Fibroblast of lung (primary cell): ENCODE data around the gene DUSP1.

Experiments used
- EZH2 ChIP-seq: IDR thresholded peaks from 2 replicates; pipeline ENCODE4 v1.5.1; 2012; ENCODE audit warnings: low read length, control low read depth, mild to moderate bottlenecking; ENCODE audit errors: missing control alignments
- TF ChIP-seq, protein P1 (sequence below), 2 donors: IDR thresholded peaks in 1 of 2; conservative IDR thresholded peaks in 1 of 2; 1 replicate in 1 of 2; 2 replicates in 1 of 2; pipeline ENCODE4 v1.5.1; 2011 to 2012; ENCODE audit warnings: low read length in 2 of 2, control low read depth in 1 of 2, inconsistent platforms in 1 of 2, low read depth in 1 of 2, mild to moderate bottlenecking in 1 of 2

DNA sequence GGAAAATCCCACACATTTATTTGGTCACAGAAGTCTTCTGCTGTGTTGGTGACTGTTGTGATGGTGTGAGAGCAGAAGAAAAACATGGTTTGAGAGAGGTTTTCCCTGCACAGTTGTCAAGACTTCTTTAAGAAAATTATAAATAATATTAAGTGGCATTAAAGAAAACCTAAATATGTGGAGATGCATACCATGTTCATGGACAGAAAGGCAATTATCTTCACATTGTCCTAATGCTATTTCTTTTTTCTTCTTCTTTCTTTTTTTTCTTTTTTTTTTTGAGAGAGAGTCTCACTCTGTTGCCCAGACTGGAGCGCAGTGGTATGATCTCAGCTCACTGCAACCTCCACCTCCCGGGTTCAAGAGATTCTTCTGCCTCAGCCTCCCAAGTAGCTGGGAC, 38.8 kb upstream of the DUSP1 start:
- TF ChIP-seq, protein P1, sequence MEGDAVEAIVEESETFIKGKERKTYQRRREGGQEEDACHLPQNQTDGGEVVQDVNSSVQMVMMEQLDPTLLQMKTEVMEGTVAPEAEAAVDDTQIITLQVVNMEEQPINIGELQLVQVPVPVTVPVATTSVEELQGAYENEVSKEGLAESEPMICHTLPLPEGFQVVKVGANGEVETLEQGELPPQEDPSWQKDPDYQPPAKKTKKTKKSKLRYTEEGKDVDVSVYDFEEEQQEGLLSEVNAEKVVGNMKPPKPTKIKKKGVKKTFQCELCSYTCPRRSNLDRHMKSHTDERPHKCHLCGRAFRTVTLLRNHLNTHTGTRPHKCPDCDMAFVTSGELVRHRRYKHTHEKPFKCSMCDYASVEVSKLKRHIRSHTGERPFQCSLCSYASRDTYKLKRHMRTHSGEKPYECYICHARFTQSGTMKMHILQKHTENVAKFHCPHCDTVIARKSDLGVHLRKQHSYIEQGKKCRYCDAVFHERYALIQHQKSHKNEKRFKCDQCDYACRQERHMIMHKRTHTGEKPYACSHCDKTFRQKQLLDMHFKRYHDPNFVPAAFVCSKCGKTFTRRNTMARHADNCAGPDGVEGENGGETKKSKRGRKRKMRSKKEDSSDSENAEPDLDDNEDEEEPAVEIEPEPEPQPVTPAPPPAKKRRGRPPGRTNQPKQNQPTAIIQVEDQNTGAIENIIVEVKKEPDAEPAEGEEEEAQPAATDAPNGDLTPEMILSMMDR (conservative IDR thresholded peaks at IDR 0.05 in 1 of 2, IDR thresholded peaks at IDR 0.05 in 1 of 2; ENCODE audit: low read depth in 1 of 2, low read length in 2 of 2): no peak
- no peak for TF ChIP-seq EZH2
